AG04449 (cell line): ENCODE data around the gene EBF4.

ENCODE experiments used
- CTCF ChIA-PET: fragments of 350-600 bp; formaldehyde crosslinking; extraction: SDS; loops from one replicate; lab custom pipeline; 2021; ENCODE audit warnings: antibody characterized with exemption; lab: Yijun Ruan, JAX
- POLR2A ChIA-PET: fragments of 400-600, 350-600 bp; formaldehyde crosslinking; extraction: SDS; loops from one replicate; lab custom pipeline; 2020; ENCODE audit warnings: antibody characterized with exemption, inconsistent platforms; lab: Yijun Ruan, JAX
- DNase-seq: peaks from one replicate; pipeline ENCODE4 v3.0.0-alpha.2; 2010; ENCODE audit warnings: low read depth, low spot score
- H3K4me3 ChIP-seq: 2 replicates; pipeline ENCODE4 v1.5.1; 2011; ENCODE audit warnings: low read depth, mild to moderate bottlenecking, control low read depth, low read length
- TF ChIP-seq, protein P1 (sequence below): IDR thresholded peaks from one replicate; pipeline ENCODE4 v1.5.1; 2011; ENCODE audit warnings: mild to moderate bottlenecking, moderate library complexity, low read length, control low read depth, inconsistent platforms; ENCODE audit not compliant: insufficient read depth; ENCODE audit errors: missing control alignments

EBF4 gene

DNA sequence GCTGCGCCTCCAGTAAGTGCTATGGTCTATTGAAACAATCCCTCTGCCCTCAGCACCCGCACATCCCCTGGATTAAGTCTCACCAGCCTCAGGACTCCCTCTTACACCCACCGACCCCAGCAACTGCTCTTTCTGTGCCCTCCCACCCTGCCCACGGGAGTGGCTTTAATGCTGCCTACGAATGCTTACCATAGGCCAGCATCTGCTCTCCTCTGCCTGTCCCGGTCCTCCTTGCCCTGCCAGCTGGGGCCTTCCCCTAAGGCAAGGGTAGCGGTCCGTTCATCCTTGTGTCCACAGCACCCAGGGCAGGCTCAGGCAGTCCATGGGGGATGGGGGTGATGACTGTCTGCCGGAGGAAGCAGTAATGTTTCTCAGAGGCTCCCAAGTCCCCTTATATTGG is 4.1 kb downstream of the EBF4 start:
- TF ChIP-seq, protein P1, sequence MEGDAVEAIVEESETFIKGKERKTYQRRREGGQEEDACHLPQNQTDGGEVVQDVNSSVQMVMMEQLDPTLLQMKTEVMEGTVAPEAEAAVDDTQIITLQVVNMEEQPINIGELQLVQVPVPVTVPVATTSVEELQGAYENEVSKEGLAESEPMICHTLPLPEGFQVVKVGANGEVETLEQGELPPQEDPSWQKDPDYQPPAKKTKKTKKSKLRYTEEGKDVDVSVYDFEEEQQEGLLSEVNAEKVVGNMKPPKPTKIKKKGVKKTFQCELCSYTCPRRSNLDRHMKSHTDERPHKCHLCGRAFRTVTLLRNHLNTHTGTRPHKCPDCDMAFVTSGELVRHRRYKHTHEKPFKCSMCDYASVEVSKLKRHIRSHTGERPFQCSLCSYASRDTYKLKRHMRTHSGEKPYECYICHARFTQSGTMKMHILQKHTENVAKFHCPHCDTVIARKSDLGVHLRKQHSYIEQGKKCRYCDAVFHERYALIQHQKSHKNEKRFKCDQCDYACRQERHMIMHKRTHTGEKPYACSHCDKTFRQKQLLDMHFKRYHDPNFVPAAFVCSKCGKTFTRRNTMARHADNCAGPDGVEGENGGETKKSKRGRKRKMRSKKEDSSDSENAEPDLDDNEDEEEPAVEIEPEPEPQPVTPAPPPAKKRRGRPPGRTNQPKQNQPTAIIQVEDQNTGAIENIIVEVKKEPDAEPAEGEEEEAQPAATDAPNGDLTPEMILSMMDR, result no peak
- POLR2A ChIA-PET, result no interaction called here
- H3K4me3 ChIP-seq, result no peak overlapping the region
- CTCF ChIA-PET, result interaction anchor here (0.6 kb wide), 1 partner anchor 193 kb away, joined by 3 read pairs; no protein-coding TSS in a partner anchor
- no peak for DNase-seq

DNA sequence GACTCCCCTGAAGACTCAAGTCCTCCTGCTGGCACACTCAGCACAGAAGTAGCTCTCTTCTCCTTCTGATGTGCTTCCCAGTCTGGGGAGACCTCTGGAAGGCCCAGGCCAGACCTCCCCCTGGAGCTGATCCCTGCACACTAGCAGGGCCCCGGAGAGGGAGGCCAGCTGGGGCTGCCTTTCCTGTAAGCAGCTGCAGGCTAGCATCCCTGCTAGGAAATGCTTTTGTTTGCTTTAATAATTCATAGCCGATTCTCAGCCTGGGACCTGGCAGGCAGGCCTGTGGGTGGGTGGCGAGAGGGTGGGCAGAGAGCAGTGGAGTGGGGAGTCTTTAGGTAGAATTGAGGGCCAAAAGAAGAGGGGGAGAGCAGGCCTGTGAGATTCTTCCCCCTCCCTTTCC is 5.2 kb downstream of the EBF4 start:
- ChIA-PET CTCF (interaction anchor here (1.9 kb wide), 1 partner anchor 10 kb away, joined by 6 read pairs; no protein-coding TSS in a partner anchor), POLR2A (no interaction called here)
- DNase-seq, result no peak
- no peak overlapping the region for H3K4me3 ChIP-seq
- TF ChIP-seq, protein P1, result no peak

GRCh38 chr20:2698186-2698817 is 5.7 kb downstream of the EBF4 start:
- no peak overlapping the region for H3K4me3 ChIP-seq
- CTCF ChIA-PET, result interaction anchor here (1.9 kb wide), 1 partner anchor 10 kb away, joined by 6 read pairs; no protein-coding TSS in a partner anchor
- DNase-seq, result no peak
- TF ChIP-seq, protein P1, result no peak
- POLR2A ChIA-PET, result no interaction called here

- no peak for DNase-seq
- POLR2A ChIA-PET, result no interaction called here
- no peak overlapping the region for H3K4me3 ChIP-seq
- CTCF ChIA-PET, result interaction anchor here (1.8 to 1.9 kb wide), 2 partner anchors 11 to 45 kb away, joined by 6 read pairs; no protein-coding TSS in a partner anchor
- TF ChIP-seq, protein P1, result no peak
Measured at GRCh38 chr20:2698912-2699311, 6.3 kb downstream of the EBF4 start.

DNA sequence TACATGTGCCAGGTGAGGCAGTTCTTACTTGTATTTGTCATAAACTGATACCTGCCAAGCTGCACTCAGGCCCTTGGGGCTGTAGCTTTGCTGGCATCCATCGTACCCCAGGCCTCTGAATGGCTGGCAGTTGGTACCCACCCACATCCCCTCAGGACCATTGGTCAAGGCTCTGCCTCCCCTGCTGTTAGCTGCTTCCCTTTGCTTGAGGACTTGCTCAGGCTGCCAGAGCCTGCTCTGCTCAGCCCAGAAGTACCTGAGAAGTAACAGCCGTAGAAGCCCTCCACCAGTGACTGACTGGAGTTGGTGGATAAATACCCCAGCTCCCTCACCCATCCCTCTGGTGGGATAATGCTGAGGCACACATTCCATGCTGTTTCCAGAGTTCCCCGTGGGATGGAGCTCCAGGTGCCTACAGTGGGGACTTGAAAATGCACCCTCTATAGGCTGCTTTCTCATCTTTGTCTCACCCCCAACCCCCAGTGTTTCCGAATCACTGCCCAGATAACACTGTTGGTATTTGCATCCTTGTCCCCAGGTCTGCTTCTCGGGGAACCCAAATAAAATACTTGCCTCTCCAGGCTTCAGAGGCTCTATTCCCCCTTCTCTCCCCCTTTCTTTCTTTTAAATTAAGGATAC is 7.3 kb downstream of the EBF4 start:
- CTCF ChIA-PET, result interaction anchor here (1.8 to 1.9 kb wide), 2 partner anchors 12 to 44 kb away, joined by 6 read pairs; no protein-coding TSS in a partner anchor
- POLR2A ChIA-PET, result no interaction called here
- H3K4me3 ChIP-seq, result no peak overlapping the region
- TF ChIP-seq, protein P1, result no peak
- DNase-seq, result no peak

GRCh38 chr20:2700913-2701620 is 8.5 kb downstream of the EBF4 start:
- H3K4me3 ChIP-seq, result no peak overlapping the region
- CTCF ChIA-PET, result interaction anchor here (0.8 to 1.8 kb wide), 4 partner anchors 10 to 43 kb away, joined by 3 to 6 read pairs (median 3); no protein-coding TSS in a partner anchor
- DNase-seq, result no peak
- TF ChIP-seq, protein P1, result no peak
- POLR2A ChIA-PET, result interaction anchor here (0.5 kb wide), 1 partner anchor 13 kb away, joined by 3 read pairs; no protein-coding TSS in a partner anchor
